ENCODE measurements around the gene ULBP3.

Gene ULBP3

DNA sequence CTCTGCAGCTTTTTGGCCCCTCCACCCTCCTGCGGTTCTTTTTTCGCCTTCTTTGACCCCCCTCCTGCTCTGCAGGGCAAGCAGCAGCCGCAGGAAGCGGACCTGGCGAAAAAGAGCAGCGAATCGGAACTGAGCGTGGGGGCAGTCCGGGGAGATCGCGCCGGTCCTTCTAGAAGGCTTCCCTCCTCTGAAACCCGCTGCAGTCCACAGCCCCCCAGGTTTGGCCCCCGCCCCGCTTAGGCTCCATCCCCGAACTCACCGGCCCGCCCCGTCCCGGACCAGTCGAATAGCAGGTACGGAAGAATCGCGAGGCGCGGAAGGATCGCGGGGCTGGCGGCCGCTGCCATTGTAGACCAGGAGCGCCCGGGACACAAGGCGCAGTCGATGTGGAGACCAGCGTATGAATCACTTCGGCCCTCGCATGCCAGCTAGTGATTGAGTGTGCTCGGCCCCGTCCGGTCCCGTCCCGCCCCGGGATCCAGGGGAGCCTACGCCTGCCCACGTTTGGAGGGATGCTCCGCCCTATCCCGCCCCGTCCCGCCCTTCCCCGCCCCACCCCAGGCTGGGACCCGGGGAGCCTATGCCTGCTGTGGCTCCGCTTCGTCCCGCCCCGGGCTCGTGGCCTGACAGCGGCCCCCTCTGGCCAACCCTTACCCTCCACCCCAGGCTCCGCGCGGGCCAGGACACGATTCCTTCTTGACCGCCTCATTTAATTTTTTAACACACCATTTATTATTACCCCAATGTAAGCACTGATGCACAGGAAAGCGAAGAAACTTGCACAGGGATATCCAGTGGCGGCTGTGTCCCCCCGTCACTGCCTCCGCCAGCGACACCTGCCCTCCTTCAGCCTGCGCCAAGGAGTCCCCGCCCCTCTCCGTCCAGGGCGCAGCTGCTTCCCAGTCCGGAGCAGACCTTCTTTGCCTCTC, at the start of gene ULBP3:
TSS of gene ULBP3 (minus strand) at position 402 of the 929 bp plus-strand sequence. CDS start at position 347, 55 bp downstream.
- DNase-seq: peak; percentile 98

DNA sequence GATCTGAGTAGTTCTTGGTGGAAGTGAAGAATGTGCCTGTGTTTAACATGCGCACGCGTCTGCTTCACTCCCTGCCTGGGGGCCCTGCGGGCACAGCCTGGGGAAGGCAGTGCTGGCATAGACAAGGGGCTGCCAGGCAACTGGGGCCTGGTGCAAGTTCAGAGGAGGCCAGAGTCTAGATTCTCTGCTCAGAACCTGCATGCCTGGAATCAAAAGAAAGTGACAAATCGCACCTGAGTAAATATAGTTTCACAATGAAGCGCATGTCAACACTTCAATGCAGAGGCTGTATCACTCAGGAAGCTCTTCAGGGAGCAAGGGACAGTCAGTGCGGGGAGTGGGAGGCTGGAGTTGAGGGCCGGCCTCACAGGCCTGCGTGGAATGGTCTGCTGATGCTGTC, 49.7 kb upstream of the ULBP3 start:
- no peak for DNase-seq

- no peak for DNase-seq
Observed at GRCh38 chr6:150118203-150118602, 49.3 kb upstream of the ULBP3 start.

DNA sequence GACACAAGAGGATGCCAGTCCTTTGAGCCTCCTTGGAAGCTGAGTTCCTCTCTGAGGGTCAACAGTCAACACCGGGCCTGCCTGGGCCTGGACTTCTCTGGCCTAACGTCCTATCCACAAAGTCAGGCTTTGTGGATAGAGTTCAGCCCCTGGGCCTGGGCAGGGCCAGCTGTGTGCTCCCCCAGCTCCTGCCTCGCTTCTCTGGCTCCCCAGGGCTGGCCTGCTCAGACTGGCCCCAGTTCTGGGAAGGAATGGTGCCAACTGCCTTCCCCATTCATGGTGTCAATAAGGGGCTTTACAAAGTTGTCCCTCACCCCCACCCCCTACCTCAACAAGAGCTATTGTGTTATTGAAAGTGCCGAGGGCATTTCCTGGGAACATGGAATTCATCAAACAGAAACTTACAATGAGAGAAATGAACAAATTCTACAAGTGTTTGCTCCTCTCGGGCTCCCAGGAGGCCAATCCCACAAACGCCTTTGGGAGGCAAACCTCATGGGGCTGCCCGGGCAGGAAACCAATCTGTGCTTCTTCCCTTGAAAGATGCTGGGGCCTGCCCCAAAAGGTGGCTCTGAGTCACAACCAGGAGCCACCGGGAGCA, 47.4 kb upstream of the ULBP3 start:
- DNase-seq: no peak

DNA sequence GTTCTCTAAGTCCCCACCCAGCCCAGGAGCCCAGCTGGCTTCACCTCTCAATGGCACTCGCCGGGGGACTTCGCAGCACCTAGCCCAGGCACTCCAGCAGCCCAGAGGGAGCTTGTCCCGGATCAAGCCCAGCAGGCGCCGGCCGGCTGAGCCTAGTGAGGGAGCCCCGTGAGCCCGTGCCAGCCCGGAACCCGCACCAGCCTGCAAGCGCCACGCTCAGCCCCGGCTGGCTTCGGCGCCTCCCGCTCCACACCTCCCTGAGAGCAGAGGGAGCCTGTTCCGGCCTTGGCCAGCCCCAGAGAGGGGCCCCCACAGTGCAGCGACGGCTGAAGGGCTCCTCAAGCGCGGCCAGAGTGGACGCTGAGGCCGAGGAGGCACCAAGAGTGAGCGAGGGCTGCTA, 46.8 kb upstream of the ULBP3 start:
- no peak for DNase-seq

GRCh38 chr6:150112233-150112632, 43.3 kb upstream of the ULBP3 start:
- DNase-seq: no peak

DNA sequence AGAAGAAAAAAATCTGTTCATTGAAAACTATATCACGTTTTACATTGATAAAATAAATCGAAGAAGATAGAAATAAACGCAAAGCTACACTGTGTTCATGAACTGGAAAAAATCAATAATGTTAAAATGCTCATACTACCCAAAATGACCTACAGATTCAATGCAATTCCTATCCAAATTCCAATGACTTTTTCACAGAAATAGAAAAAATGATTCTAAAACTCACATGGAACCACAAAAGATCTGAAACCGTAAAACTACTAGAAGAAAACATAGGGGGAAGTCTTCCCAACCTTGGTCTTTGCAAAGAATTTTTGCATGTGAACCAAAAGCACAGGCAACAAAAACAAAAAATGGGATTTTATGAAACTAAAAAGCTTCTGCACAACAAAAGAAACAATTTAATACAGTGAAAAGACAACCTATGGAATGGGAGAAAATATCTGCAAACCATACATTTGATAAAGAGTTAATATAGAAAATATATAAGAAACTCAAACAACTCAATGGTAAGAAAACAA, 33.9 kb upstream of the ULBP3 start:
- DNase-seq: no peak

GRCh38 chr6:150100745-150101144, 31.8 kb upstream of the ULBP3 start:
- DNase-seq: no peak

DNA sequence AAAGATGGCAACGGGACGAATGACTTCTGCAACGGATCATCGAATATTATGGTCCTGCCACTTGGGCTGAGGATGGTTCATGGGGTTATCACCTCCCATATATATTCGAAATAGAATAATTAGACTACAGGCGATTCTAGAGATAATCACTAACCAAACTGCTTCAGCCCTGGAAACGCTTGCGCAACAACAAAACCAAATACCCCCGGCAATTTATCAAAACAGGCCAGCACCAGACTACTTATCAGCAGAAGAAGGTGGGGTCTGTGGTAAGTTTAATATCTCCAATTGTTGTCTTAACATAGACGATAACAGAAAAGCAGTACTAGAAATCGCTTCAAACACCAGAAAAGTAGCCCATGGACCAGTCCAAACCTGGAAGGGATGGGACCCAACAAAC, 31.0 kb upstream of the ULBP3 start:
- DNase-seq: no peak

- DNase-seq: no peak
Observed at GRCh38 chr6:150099546-150099945, 30.6 kb upstream of the ULBP3 start.

GRCh38 chr6:150098155-150098554, 29.2 kb upstream of the ULBP3 start:
- no peak for DNase-seq

DNA sequence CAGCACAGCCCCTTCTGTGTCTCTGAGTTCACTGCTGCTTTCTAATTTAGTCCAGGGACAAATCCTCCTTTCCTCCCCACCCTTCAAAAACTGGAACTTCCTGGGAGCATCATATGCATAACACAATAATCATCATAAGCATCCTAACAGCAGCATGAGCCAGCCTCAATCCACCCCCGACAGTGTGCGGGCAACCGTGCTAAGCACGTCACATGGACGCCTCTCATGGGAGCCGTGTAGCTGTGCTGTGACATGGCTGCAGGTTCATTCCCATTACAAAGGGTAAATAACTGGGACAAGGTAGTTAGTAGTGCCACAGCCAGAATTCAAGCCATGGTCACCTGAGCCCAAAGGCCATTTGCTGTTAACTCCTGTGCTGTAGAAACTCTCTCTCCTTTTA, 24.5 kb upstream of the ULBP3 start:
- DNase-seq: no peak

DNA sequence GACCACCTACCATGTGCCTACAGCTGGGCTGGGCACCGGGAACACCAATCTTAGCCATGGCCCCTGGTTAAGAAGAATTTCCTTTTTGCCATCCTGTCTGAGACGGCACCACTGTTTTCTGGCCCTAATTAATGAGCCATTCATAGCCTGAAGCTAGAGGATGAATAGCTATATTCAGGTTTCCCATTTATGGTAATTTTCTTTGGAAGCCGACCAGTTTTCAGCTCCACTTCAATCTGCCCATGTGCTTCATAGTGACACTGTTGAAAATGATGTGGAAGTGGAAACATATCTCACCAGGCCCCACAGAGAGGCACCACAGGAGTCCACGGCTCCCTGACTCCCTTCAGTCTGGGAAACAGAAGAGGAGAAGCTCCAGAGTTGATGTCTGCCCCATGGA, 22.6 kb upstream of the ULBP3 start:
- no peak for DNase-seq

DNA sequence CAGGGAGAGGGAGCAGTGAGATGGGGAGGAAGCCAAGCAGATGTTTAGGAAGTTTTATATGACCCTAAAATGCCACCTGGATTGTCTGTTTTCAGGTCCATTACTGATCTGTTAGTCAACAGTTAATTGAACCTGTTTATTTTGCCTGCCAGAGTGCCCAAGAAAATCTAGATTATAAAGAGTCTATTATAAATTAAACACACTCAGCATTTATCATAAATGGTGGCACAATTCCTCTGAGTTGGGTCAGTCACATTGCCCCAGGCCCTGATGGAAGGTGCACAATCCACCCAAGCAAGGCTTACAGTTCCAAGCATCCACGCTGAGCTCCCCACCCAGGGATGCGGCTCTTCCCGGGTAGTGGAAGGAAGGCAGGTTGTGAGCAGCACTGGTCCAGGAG, 21.4 kb upstream of the ULBP3 start:
- no peak for DNase-seq

DNA sequence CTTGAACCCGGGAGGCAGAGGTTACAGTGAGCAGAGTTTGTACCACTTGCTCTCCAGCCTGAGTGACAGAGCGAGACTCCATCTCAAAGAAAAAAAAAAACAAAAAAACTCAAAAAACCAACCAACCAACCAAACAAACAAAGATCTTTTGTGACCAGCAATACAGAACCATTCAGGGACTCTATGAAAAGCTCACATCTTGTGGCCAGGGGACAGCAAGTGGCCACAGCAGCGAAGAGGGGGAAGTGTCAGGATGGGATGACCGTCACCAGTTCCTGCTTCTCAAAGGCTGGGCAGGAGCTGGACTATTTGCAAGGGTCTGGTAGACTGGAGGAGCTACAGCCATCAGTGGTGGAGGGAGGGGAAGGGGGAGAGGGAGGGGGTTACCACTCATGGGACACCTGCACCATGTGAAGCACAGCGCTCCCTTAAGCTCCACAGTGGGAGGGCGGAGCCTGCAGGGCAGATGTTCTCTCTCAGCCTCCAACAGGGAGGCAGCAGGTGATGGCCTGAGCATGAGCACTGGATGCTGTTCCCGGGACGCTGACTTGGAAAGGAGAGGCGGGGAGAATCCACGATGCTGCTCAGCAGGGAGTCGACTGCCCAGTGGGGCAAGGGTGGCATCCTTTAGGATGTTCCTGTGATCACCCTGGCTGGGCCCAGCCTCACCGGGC, 19.7 kb upstream of the ULBP3 start:
- no peak for DNase-seq

- no peak for DNase-seq
Observed at GRCh38 chr6:150087336-150087735, 18.4 kb upstream of the ULBP3 start.

GRCh38 chr6:150086026-150086425, 17.1 kb upstream of the ULBP3 start:
- DNase-seq: no peak

DNA sequence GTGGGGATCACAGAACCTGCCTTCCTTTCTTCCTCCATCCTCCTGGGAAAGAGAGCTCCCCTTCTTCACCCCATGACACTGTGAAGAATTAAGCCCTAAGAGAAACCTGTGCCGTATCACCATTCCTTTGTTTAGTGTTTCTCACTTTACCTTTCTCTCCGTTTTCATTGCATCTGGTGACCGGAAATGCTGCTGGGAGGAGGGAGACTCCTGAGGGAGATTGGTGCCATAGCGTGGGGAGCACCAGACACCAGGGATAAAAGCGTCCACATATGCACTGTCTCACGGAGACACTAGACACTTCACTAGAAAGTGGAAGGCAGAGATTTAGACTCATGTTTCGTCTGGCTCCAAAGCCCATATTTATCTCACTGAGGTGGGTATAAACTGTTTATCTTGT, 15.5 kb upstream of the ULBP3 start:
- no peak for DNase-seq

DNA sequence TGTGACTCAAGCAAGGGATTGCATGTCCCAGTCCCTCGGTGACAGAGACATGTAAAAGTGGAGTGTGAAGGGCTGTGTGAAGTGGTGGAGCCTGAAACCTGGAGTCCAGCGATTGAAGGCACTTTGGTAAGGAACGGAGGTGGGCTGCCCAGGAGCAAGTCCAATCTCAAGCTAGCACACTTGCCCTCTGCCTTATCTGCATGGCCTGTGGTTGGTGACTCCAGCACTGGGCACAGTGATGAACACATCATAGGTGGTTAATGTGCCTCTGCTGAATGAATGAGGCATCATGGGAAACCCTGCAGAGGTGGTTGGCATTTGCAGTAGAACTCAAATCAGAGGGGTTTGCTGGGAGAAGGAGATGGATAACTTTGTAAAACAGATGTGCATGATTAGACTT, 14.9 kb upstream of the ULBP3 start:
- DNase-seq: no peak

- no peak for DNase-seq
Observed at GRCh38 chr6:150081702-150082101, 12.8 kb upstream of the ULBP3 start.

DNA sequence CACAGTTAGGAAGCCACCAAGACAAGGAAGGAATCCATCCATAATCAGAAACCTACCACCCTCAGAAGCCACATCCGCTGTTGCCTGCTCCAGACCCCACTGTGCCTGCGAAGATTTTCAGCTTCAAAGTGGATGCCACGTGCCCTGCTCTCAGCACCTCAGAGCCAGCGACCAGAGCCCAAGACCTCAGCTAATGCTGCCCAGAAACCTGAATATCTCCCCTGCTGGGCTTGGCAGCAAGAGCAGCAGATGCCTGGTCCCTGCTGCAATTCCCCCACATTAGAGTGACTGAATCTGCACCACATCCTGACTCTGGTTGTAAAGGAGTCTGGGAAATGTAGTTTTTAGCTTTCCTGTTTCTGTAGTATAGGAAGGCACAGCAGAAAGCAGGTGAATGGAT, 10.7 kb upstream of the ULBP3 start:
- no peak for DNase-seq

DNA sequence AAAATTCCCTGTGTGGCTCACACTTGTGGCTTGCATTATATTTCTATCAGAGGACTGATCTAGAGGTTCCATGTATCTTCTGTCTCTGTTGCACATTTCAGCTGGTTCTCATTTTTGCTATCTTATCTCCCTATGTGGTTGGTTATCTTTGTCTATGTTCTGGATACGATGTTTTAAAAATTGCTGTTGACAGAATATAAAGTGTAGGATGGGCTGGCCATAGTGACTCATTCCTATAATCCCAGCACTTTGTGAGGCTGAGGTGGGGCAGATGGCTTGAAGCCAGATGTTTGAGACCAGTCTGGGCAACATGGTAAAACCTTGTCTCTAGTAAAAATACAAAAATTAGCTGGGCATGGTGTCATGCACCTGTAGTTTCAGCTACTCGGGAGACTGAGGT, 9.9 kb upstream of the ULBP3 start:
- DNase-seq: no peak

- no peak for DNase-seq
Observed at GRCh38 chr6:150076196-150076893, 7.4 kb upstream of the ULBP3 start.
